Ovary (tissue), 9 donors: ENCODE results near the gene ART3. TPM values are rescaled to one million over a fixed set of nuclear protein-coding genes. Genes with fewer than 3 reads are reported as not detected.

Experiments used
- DNase-seq, 5 donors: peaks; one replicate each; pipeline ENCODE4 v3.0.0-alpha.2; 2019 to 2020
- H3K27ac ChIP-seq, 2 donors: fragments of 200-600 bp; one replicate each; pipeline versions ENCODE4 v1.5.1 to v1.8.0; 2019 to 2022
- H3K27me3 ChIP-seq: fragments of 200-600 bp; one replicate; pipeline ENCODE4 v1.8.0; 2022
- H3K36me3 ChIP-seq: fragments of 200-600 bp; sonication (generic); one replicate; pipeline ENCODE4 v1.5.1; 2019
- H3K4me1 ChIP-seq: one replicate; pipeline ENCODE4 v1.8.1; 2013; ENCODE audit warnings: mild to moderate bottlenecking, moderate library complexity; ENCODE audit not compliant: insufficient read depth
- H3K4me3 ChIP-seq: fragments of 200-600 bp; sonication (generic); one replicate; pipeline ENCODE4 v1.5.1; 2017
- H3K9me3 ChIP-seq, 2 donors: fragments of 200-600 bp in 1 of 2; sonication (generic) in 1 of 2; one replicate each; pipeline versions ENCODE4 v1.5.1 to v1.8.1; 2013 to 2019; ENCODE audit warnings: mild to moderate bottlenecking in 1 of 2, moderate library complexity in 1 of 2
- CTCF ChIP-seq, 3 donors: fragments of 450-650 bp in 2 of 3; fragments of 200-600 bp in 1 of 3; IDR thresholded peaks; one replicate each; pipeline versions ENCODE4 v1.5.1 to v1.8.0; 2016 to 2022; ENCODE audit warnings: antibody characterized with exemption in 3 of 3, mild to moderate bottlenecking in 1 of 3
- EP300 ChIP-seq: sonication (generic); formaldehyde crosslinking; IDR thresholded peaks from one replicate; pipeline ENCODE4 v1.6.1; 2017; ENCODE audit warnings: antibody characterized with exemption
- POLR2A ChIP-seq: fragments of 450-650 bp; IDR thresholded peaks from one replicate; pipeline ENCODE4 v1.6.1; 2017; ENCODE audit warnings: antibody characterized with exemption, mild to moderate bottlenecking, moderate library complexity
- WGBS, 3 donors: extraction: QIAGEN DNeasy Blood & Tissue Kit in 1 of 3; methylation state at CpG; one replicate each; pipeline versions ENCODE4 v1.1.5 to v1.1.7; 2013 to 2017; 5-methylcytosine and 5-hydroxymethylcytosine counted together
- intact Hi-C, 4 donors: fragments of 100-400 bp; cut with DNase I; formaldehyde crosslinking; loops; one replicate each; pipeline versions ENCODE4 v1.11.0 to v1.15.1; 2022 to 2023
- polyA plus RNA-seq, 2 donors: library from polyadenylated mRNA; stranded (reverse); fragments of 200-250 nt in 1 of 2; fragments of 350-450 nt in 1 of 2; fragmentation: Illumina TruSeq in 1 of 2; extraction: RNeasy Lipid Tissue Mini Kit (QIAGEN cat#74804) in 1 of 2; gene quantifications; one replicate each; pipeline ENCODE4 v1.2.3, GENCODE V29; 2013 to 2014
- total RNA-seq, 7 donors: library from RNA; depleted of rRNA in 2 of 7; stranded (reverse); fragments of >200 nt in 2 of 7; fragmentation: NEBNext Ultra II Directional in 3 of 7; extraction: Animal tissue kit (Norgen Biotek cat#: 25700) in 3 of 7; gene quantifications; one replicate each; pipeline versions ENCODE4 v1.1.0 to v1.2.4, GENCODE V29; 2016 to 2023
- donor health status: DM: no; HTN: no; CAD: no; lungs with moderate emphysema.
- donor health status: DM: no; HTN: no; CAD: no.
- donor health status: Bipolar disorder and iron deficiency.
- donor health status: DM: yes; HTN: yes; CAD: no.
- donor health status: DM: no; HTN: no; CAD: no.
- donor health status: DM: yes; HTN: yes; CAD: no.

Gene ART3
- total and polyA plus RNA-seq, 9 donors, result 0.11 to 1.5 (median 0.71) TPM; not detected in 4

- H3K4me1 ChIP-seq, result no peaks in the 10 kb centered on the region
- TF ChIP-seq EP300 (no peak), CTCF (IDR thresholded peaks at IDR 0.05) (no peak), POLR2A (no peak)
- intact Hi-C loops, result no loop called here
- H3K36me3 ChIP-seq, result no peaks in the 10 kb centered on the region
- no peak for DNase-seq
- H3K27ac ChIP-seq, result no peak overlapping the region
- H3K9me3 ChIP-seq, result no peaks in the 10 kb centered on the region
- no peaks in the 10 kb centered on the region for H3K27me3 ChIP-seq
- 56 to 61% (median 57%) methylated on average over 3 of the region's 3 CpGs for WGBS, 3 donors
- H3K4me3 ChIP-seq, result no peak overlapping the region
Measured at GRCh38 chr4:76105652-76106051, 31.1 kb downstream of the ART3 start.

GRCh38 chr4:76106442-76106841 lies 31.9 kb downstream of the ART3 start:
- H3K4me3 ChIP-seq, result no peak overlapping the region
- no peaks in the 10 kb centered on the region for H3K9me3 ChIP-seq
- no peak for DNase-seq
- WGBS, 3 donors, result 57 to 62% (median 59%) methylated on average over 4 of the region's 4 CpGs
- H3K27me3 ChIP-seq, result no peaks in the 10 kb centered on the region
- H3K27ac ChIP-seq, result no peak overlapping the region
- intact Hi-C loops, result no loop called here
- H3K4me1 ChIP-seq, result no peaks in the 10 kb centered on the region
- TF ChIP-seq POLR2A, result no peak
- TF ChIP-seq EP300, result no peak
- TF ChIP-seq CTCF (IDR thresholded peaks at IDR 0.05), result no peak
- no peaks in the 10 kb centered on the region for H3K36me3 ChIP-seq

GRCh38 chr4:76108467-76109181 lies 34.1 kb downstream of the ART3 start:
- Histone ChIP-seq H3K27me3 (no peaks in the 10 kb centered on the region), H3K4me1 (no peaks in the 10 kb centered on the region), H3K4me3 (no peak overlapping the region), H3K27ac (no peak overlapping the region), H3K36me3 (no peaks in the 10 kb centered on the region), H3K9me3 (no peaks in the 10 kb centered on the region)
- no peak for DNase-seq
- intact Hi-C loops, result no loop called here
- WGBS, 3 donors, result 61 to 69% (median 65%) methylated on average over 5 of the region's 5 CpGs
- TF ChIP-seq CTCF (IDR thresholded peaks at IDR 0.05) (no peak), EP300 (no peak), POLR2A (no peak)

- H3K9me3 ChIP-seq, result no peaks in the 10 kb centered on the region
- intact Hi-C loops, result no loop called here
- H3K27ac ChIP-seq, result no peak overlapping the region
- no peak for TF ChIP-seq CTCF (IDR thresholded peaks at IDR 0.05)
- TF ChIP-seq POLR2A, result no peak
- no peak for TF ChIP-seq EP300
- H3K36me3 ChIP-seq, result no peaks in the 10 kb centered on the region
- H3K4me3 ChIP-seq, result no peak overlapping the region
- DNase-seq, result no peak
- no peaks in the 10 kb centered on the region for H3K27me3 ChIP-seq
- WGBS, 3 donors, result 94 to 98% (median 94%) methylated on average over 1 of the region's 1 CpG
- H3K4me1 ChIP-seq, result no peaks in the 10 kb centered on the region
Measured at GRCh38 chr4:76116821-76117220, 42.3 kb downstream of the ART3 start.
